Measurements from ENCODE around the gene ZEB1.
"Not testable (repeated sequence)": the region's sequence is repeated elsewhere in the genome, so short reads cannot be mapped to it uniquely, and the experiment has no call there.

Gene ZEB1

DNA sequence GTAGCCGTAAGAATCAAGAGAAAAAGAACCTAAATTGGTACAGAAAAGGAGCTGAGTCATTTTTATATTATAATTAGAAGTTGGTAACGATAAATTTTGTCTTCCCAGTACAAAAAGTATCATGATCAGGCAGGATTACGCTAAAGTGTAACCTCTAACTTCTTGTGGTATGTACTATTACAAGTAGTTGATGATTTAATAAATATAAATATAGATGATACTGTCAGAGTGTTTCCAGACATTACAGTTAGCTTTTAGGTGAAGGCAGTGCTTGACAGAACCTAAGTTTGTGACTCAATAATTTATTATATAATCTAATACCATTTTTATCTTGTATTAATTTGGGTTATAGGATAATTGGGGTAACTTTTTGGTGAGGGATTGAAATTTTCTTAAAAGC lies 53.4 kb downstream of the ZEB1 start:
- DNase-seq (ENCODE audit: low spot score): no peak

DNA sequence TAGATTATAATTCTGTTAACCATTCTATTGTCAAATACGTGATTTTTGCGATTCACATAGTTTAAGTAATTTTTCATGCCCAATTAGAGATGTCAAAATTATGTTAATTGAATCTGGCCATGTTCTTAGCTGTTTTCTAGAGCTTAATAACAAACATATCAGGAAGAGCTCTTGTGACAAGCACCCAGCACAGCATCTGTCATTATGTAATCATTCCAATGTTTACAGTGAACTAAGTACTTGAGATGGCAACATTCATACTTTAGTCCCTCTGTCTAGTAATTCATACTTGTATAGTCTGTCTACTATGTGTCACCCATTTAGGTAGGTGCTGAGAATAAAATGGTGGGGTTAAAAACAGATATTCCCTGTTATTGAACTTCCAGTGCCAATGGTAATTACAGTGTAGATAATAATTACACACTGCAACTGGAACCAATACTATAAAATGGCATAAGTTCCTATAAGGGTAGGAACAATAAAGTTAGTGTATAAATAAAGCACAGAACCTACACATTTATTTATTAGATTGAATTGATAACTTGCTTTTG lies 55.2 kb downstream of the ZEB1 start:
- no peak for DNase-seq (ENCODE audit: low spot score)

DNA sequence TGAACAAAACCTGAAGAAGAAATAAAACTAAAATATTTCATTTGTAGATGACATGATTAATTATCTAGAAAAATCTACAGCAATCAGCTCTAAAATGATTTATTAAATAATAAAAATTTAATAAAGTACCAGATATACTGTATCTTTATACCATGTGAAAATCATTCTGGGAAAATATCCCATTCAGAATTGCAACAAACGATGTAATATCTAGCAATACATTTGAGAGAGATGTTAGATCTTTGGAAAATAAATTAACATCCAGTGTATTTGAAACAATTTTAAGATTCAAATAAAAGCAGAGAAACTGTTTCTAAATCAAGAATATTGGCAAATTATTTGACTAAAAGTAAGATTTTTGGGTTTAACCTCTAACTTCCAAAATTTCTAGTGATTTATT lies 62.2 kb downstream of the ZEB1 start:
- DNase-seq (ENCODE audit: low spot score): no peak

DNA sequence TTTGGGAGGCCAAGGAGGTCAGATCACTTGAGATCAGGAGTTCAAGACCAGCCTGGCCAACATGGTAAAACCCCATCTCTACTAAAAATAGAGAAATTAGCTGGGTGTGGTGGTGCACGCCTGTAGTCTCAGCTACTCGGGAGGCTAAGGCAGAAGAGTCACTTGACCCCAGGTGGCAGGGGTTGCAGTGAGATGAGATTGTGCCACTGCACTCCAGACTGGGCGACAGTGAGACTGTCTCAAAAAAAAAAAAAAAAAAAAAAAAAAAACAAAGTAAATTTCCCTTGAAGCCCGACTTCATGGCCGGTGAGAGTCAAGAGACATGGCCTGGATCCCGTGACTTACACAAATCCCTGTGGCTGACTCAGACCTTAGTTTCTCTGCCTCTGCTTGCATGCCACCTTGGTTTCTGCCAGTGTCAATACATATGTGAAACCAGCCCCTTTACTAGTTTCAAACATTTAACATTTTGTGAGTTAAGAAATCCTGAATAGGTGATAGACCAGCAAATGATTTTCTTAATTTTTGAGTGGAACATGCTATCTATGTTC lies 62.8 kb downstream of the ZEB1 start:
- no peak for DNase-seq (ENCODE audit: low spot score)

DNA sequence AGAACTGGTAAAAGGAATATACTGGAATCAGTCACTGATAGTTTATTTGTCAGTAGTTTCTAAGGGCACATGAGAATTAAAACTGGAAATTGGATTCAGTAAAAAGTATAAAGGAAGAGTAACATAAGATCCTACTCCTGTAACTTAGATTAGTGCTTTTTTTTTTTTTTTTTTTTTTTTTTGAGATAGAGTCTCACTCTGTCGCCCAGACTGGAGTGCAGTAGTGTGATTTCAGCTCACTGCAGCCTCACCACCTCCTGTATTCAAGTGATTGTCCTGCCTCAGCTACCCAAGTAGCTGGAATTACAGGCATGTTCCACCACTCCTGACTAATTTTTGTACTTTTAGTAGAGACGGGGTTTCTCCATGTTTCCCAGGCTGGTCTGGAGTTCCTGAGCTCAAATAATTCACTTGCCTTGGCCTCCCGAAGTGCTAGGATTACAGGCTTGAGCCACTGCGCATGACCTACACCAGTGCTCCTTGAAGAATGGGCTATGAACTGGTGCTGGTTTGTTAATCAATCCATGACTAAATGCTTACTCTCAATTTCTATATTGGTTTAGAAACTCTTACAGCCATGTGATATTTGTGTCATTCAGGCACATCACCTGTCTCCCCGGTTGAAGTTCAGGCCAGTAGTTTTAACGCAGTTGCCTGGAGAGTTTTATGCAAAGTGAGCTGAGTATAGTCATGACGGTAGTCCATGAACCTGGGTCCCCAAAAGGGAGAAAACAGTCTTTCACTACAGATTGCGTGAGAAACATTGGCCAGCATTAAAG lies 65.0 kb downstream of the ZEB1 start:
- no peak for DNase-seq (ENCODE audit: low spot score)

DNA sequence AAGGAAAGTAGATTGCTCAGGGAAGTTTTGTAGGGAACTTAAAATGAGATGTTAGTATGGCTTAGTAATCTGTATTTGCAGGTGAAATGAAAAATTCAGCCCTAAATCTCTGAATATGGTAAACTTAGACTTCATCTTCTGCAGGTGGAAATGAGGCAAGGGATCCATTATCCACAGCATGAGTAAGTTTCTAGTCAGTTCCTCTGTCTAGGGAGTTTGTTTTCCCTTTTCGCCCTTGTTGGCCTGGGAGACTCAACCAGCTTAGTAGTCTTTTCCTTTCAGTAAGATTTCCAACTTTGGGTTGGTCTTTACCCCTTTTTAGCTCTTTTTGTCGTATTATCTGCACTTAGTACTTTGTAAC lies 65.6 kb downstream of the ZEB1 start:
- no peak for DNase-seq (ENCODE audit: low spot score)

DNA sequence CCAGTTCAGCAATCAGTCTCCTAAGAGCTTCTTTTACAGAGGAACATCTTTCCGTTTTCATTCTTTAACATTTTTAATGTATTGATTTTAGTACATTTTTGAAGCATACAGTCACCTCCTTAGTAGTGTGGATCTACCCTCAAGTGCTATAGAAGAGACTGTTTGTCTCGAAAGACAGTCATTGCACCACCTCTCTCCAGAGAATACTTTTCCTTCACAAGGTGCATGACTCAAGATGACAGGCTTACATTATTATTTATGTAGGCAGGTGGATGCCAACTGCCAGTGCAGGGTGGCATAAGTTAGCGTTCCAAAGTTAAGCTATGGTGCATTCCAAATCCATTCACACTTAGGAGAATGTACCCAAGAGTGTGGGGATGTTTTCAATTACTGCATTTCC lies 71.8 kb downstream of the ZEB1 start:
- DNase-seq (ENCODE audit: low spot score): no peak

DNA sequence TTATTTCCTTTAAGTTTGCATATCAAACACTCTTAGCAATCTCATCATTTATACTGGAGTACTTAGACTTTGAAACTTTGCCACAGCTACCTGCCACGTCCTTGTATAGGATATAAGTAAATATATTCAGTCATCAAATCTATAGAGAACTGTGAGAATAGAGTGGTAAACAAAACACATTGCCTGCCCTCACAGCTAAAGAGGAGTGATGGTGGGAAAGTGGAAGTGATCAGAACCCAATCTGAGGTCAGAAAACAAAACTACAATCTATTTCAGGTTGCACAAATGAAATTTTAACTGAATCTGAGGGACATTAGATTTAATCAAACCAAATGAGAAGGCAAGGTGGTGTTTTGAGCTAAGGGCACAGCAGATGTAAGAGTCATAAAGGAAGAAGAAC lies 74.8 kb downstream of the ZEB1 start:
- no peak for DNase-seq (ENCODE audit: low spot score)

DNA sequence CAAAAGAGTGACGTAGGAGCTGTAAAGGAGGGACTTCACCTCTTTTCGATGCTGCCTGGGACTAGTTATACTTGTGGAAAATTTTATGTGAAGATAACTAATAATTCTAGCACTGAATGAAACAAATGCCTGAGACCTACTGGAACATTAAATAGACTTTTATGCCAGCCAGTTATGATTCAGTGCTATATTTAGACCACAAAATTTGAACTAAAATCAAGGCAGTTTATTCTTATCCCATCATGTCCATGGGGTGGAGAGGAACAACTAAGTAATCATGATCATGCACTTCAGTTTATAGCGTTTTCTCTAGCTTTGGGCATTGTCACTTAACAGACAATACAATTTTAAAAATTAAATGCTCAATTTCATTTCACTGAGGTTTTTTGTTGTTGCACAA lies 76.7 kb downstream of the ZEB1 start:
- no peak for DNase-seq (ENCODE audit: low spot score)

DNA sequence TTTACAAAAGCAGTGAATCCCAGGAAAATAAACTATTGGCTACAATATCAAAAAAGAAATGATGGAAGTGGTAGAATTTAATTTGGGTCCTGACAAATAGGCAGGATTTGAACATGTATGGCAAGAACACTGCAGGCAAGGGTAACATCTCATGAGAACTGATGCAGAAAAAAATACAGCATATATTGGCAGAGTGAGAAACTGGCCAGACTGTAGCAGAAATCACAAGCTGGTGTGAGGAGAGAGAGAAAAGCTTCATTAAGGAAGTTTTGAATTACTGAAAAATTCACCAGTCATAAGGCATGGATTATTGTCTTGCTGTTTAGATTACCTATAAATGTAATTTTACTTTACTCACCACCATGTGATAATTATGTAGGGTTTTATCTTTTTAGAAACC lies 77.4 kb downstream of the ZEB1 start:
- no peak for DNase-seq (ENCODE audit: low spot score)

DNA sequence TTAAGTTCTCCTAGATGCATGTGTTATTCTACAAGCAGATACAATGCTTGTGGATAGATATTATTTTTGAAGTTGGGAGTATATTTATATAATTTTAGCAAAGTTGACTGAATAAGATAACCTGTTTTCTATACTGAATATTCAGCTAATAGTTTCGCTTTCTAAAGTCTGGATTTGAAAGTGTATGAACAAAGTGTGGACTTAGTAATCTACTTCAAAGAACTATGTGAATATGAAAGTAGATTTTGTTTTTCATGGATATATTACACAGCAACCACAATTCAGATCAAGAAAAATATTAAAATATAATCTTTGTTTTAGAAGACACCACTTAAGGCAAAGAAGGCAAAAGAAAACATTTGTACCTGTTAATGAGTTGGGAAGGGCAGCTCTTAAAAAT lies 78.8 kb downstream of the ZEB1 start:
- DNase-seq (ENCODE audit: low spot score): no peak

DNA sequence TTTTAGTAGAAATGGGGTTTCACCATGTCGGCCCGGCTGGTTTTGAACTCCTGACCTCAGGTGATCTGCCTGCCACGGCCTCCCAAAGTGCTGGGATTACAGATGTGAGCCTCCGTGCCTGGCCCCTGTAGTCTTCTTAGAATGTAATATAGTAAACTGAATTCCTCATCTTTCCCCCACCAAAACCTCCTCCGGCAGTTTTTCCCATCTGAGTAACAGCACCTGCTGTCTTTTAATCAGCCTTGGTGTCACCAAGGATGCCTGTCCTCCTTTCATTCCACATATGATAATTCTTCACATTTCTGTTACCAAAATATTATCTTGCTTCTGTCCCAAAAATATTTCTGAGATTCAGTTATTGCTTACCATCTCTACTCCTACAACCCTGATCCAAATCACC lies 80.2 kb downstream of the ZEB1 start:
- DNase-seq (ENCODE audit: low spot score): no peak

DNA sequence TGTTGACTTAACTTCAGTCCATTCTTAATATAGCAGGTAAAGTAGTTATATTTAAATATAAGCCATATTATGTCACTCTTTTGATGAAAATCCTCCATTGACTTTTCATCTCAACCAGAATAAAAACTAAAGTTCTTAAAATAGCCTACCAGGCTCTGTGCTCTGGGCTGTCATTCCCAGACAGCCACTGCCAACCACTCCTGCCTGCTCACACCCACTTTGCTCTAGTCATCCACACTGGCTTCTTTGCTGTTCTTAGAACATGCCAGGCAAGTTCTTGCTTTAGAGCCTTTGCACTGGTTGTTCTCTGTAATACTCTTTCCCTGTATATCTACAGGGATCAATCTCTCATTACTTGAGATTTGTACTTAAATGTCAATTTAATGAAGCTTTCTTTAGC lies 80.6 kb downstream of the ZEB1 start:
- no peak for DNase-seq (ENCODE audit: low spot score)

DNA sequence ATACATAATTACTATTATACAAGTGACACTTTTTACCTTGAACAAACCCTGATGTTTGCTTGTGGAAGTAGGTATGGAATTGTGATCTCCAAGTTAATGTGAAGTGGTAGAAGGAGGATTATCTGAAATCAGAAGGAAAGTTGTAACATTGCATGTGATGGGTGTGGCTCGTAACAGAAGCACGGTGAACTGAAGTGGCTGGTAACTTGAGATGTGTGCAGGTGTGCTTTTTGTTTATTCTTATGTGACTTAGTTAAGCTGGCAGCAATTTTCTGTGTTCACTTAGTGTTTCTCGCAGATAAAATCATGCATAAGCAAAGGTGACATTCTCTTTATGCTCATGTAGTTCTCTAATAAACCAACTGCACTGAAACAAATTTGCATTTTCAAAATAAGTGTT lies 82.3 kb downstream of the ZEB1 start:
- no peak for DNase-seq (ENCODE audit: low spot score)

DNA sequence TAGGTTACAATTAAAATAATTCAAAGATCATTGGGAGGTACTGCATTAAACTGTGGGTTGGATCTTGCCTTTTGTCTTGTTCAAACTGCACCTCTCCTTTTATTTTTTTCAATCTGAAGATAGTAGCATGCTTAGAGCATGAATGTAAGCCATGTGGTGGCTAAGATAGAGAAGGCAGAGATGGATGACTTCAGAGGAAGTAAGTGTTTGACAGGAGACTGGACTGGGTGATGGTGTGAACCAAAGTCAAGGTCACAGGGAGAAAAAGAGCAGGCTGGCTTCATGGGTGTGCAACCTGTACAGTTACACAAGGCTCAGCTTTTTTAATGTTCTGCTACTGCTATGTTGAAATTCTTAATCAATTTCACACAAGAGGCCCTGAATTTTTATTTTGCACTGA lies 85.6 kb downstream of the ZEB1 start:
- DNase-seq (ENCODE audit: low spot score): no peak

DNA sequence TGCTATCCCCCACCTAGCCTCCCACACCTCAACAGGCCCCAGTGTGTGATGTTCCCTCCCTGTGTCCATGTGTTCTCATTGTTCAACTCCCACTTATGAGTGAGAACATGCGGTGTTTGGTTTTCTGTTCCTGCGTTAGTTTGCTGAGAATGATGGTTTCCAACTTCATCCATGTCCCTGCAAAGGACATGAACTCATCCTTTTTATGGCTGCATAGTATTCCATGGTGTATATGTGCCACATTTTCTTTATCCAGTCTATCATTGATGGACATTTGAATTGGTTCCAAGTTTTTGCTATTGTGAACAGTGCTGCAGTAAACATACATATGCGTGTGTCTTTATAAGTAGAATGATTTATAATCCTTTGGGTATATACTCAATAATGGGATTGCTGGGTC lies 86.8 kb downstream of the ZEB1 start:
- DNase-seq (ENCODE audit: low spot score): not testable (repeated sequence)

DNA sequence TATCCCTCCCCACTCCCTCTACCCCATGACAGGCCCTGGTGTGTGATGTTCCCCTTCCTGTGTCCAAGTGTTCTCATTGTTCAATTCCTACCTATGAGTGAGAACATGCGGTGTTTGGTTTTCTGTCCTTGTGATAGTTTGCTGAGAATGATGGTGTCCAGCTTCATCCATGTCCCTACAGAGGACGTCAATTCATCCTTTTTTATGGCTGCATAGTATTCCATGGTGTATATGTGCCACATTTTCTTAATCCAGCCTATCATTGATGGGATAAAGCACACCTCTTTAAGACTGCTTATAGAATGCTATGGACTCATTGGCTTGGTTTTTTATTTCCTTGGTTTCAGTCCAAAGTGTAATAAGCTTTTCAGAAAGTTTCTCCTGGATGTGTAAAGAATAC lies 93.4 kb downstream of the ZEB1 start:
- not testable (repeated sequence) for DNase-seq (ENCODE audit: low spot score)

DNA sequence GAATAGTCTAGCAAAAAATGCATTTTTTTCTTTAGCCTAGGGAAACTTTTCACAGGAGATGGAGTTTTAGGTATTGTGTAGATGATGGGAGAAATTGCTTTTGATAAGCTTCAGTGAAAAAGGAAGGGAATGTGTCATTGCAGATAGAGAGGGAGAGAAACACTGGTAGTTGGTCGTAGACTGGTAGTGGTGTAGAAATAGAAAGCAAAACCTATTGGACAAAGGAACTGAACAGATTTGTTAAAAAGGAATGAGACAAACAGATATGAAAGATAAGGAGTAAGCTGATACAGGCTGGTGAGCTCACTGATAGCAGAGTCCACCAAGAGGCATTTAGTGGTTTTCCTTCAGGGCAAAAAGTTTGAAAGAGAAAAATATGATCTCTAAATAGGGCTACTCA lies 94.3 kb downstream of the ZEB1 start:
- DNase-seq (ENCODE audit: low spot score): no peak

DNA sequence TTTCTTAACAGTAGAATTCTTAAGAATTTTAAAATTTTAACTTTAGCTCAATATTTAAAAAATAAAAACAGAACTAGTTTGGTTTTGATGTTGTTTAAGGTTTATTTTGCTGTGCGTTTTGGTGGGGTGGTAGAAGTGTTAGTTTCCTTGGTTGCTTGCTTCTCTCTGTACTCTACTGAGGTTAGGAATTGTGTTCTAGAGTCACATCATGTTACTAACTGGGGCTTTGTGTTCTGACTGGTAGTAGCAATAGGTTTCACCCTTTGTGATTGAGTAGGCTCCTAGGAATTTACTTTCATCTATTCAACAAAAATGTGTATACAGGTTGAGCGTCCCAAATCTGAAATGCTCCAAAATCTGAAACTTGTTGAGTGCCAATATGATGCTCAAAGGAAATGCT lies 99.5 kb downstream of the ZEB1 start:
- DNase-seq (ENCODE audit: low spot score): no peak

DNA sequence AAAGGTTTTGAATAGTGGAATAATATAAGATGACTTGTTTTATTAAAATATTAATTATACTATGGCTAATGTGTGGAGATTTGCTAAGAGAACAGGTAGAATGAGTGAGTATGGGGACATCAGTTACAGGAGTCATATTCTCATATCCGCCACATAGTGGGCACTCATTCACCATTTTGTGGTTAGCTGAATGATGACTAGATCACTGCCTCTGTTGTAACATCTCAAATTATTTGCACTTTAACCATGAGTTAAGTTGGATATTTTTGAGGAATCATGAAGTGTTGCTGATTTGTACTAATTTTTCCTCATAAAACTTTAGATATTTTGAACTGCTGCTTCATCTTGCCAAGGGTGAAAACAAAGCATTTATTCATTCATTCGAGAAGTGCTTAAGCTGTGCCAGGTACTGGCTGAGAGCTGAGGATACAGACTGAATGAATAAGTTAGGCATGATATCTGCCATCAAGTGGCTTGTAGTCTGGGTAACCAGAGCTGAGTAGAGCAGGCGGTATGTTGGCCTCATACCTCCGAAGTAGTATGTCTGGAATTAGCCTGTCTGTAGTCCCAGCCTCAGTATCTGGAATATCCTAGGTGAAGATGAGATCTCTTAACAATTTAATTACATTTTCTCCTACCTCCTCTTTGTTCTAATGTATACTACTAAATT lies 100.5 kb downstream of the ZEB1 start:
- no peak for DNase-seq (ENCODE audit: low spot score)

DNA sequence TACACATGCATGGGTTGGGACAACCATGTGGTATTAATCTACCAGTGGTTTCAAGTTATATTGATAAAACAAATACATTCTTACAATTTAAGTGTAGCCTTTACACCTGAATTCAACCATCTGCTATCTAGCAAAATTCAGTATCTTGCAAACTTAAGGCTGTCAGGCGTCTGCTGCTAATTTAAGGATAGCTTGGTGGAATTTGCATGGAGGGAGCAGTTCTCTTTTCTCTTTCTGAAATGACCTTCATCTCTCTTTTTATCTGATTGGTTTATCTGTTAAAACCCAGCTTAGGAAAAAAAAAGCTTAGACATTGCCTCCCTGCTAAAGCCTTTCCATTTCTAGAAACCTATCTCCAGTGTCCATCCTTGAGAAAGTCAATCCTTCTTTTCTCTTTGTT lies 102.3 kb downstream of the ZEB1 start:
- no peak for DNase-seq (ENCODE audit: low spot score)

DNA sequence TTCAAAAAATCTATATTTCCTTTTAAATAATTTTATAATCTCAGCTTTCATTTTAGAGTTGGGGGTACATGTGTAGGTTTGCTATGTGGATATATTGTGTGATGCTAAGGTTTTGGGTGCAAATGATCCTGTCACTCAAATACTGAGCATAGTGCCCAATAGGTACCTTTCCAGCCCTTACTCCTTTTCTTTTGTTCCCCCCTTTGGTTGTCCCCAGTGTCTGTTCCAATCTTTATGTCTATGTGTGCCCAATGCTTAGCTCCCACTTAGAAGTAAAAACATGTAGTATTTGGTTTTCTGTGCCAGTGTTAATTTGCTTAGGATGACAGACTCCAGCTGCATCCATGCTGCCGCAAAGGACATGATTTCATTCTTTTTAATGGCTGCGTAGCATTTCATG lies 103.6 kb downstream of the ZEB1 start:
- no peak for DNase-seq (ENCODE audit: low spot score)

DNA sequence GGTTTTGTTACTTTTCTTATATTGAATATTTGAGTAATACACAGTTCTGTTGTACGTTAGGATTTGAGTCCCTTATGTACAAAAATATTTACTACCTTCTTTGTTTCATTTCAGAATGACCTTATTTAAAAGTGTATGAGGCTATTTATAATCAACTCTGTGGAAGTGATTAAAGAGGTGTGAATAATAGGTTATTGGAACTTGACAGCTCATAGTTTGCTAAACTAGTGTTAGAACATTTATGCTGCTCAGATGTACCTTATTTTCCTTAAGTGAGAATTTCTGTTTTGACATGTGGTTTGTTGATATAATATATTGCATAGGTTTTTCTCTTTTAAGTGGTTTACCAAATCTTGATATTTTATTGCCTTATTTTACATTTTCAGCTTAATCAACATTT lies 105.5 kb downstream of the ZEB1 start:
- DNase-seq (ENCODE audit: low spot score): no peak

DNA sequence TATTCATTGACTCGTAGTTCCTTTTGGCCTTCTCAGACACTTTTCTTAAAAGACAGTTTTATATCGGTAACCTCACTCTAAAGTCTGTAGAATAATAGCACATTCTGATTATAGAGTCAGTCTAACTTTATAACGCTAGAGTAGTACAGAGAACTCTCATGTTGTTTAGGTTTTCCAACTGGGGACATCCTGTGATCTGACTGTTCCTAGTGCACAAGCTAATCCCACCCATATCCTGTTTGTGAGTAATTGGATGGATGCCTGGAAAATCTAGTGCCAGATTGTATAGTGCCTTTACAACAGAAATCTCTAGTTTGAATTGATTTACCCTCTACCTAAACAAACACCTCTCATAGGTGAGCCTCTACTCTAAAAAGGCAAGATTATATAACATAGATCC lies 107.4 kb downstream of the ZEB1 start:
- DNase-seq (ENCODE audit: low spot score): no peak
